Spleen (tissue), 7 donors: ENCODE data around the gene RBL1.

Source experiments
- POLR2AphosphoS5 ChIP-seq, 3 donors: sonication (generic); formaldehyde crosslinking; IDR thresholded peaks; one replicate each; pipeline ENCODE4 v1.5.1; 2017; ENCODE audit warnings: antibody characterized with exemption in 3 of 3
- TF ChIP-seq, protein P1 (sequence below), 11 experiments: fragments of 200-600 bp in 7 of 11; fragments of 450-650 bp in 4 of 11; sonication (generic) in 4 of 11; IDR thresholded peaks in 8 of 11; conservative IDR thresholded peaks in 3 of 11; 1 replicate in 7 of 11; 2 replicates in 4 of 11; pipeline versions ENCODE4 v1.4.0 to v1.8.0; 2016 to 2021; ENCODE audit warnings: antibody characterized with exemption in 11 of 11, inconsistent platforms in 4 of 11, mild to moderate bottlenecking in 1 of 11
- donor health status: DM: no; HTN: no; CAD: no; lungs with moderate emphysema.
- donor health status: DM: no; HTN: no; CAD: no.
- donor health status: DM: no; HTN: no; CAD: no.

GRCh38 chr20:37042986-37043972, 52.5 kb downstream of the RBL1 start:
- TF ChIP-seq, protein P1, sequence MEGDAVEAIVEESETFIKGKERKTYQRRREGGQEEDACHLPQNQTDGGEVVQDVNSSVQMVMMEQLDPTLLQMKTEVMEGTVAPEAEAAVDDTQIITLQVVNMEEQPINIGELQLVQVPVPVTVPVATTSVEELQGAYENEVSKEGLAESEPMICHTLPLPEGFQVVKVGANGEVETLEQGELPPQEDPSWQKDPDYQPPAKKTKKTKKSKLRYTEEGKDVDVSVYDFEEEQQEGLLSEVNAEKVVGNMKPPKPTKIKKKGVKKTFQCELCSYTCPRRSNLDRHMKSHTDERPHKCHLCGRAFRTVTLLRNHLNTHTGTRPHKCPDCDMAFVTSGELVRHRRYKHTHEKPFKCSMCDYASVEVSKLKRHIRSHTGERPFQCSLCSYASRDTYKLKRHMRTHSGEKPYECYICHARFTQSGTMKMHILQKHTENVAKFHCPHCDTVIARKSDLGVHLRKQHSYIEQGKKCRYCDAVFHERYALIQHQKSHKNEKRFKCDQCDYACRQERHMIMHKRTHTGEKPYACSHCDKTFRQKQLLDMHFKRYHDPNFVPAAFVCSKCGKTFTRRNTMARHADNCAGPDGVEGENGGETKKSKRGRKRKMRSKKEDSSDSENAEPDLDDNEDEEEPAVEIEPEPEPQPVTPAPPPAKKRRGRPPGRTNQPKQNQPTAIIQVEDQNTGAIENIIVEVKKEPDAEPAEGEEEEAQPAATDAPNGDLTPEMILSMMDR (IDR thresholded peaks at IDR 0.05 in 8 of 11, conservative IDR thresholded peaks at IDR 0.05 in 3 of 11), result no peak
- no peak for TF ChIP-seq POLR2AphosphoS5 (IDR thresholded peaks at IDR 0.05)
